CD4-positive, alpha-beta T cell treated with Interferon alpha-2 for 1 hour (primary cell): ENCODE results near the gene C1orf21.
"Not testable (repeated sequence)": the region's sequence is repeated elsewhere in the genome, so short reads cannot be mapped to it uniquely, and the experiment has no call there.

Experiments used
- DNase-seq, 2 donors: peaks; one replicate each; pipeline ENCODE4 v3.0.0-alpha.2; 2020 to 2022

C1orf21 gene, protein sequence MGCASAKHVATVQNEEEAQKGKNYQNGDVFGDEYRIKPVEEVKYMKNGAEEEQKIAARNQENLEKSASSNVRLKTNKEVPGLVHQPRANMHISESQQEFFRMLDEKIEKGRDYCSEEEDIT

DNA sequence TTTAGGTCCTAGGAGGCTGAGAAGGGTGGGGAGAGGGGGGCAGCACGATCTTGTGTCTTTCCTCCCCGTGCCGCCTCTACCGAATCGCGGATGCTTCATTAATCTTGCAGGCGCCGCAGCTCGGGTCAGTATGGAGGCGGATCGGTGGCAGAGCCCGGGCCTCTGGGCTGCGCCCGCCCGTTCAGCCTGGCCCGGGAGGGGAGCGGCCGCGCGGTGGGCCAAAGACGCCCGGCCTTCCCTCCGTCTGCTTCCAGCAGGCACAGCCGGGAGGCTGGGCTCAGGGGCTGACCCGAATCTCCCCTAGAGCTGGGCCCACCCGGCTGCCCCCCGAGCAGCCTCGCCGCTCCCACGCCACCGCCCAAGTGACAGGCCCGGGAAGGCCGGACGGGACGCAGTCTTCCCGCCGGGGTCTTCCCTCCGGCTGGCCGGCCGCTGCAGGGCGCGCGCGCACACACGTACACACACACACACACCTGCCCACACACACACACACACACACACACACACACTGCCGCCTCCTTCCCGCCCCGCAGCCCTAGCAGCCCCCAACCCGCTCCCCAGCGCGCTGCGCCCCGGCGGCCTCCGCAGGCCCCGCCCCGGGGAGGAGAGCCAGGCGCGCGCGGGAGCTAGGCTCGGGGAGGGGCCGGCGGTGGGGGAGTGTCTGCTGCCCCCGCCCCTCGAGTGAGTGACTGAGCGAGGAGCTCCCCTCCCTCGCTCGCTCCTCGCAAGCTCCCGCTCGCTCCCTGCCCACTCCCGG is at the start of gene C1orf21:
Gene C1orf21, plus strand, starts transcription at position 718 of the 757 bp plus-strand sequence. CDS start 90,481 bp downstream, outside the sequence.
- DNase-seq, result peak; percentile 63 to 72

DNA sequence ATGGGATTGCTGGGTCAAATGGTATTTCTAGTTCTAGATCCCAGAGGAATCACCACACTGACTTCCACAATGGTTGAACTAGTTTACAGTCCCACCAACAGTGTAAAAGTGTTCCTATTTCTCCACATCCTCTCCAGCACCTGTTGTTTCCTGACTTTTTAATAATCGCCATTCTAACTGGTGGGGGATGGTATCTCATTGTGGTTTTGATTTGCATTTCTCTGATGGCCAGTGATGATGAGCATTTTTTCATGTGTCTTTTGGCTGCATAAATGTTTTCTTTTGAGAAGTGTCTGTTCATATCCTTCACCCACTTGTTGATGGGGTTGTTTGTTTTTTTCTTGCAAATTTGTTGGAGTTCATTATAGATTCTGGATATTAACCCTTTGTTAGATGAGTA is 49.0 kb upstream of the C1orf21 start:
- not testable (repeated sequence) for DNase-seq

DNA sequence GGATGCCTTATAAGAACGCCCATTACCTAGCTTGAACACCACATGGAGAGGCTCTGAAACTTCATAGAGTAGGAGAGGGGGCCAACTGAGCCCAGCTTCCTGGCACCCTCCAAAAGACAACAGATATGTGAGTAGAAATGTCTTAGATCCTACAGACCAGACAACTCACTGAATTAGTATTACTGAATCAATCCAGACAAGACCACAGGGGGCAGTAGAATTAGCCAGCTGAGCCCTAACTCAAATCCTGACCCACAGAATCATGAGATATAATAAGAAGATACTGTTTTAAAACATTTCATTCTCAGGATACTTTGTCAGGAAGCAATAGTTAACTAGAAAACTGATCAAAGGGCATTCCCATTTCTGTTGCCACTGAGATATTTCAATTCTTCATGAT is 45.8 kb upstream of the C1orf21 start:
- DNase-seq, result no peak

GRCh38 chr1:184350573-184350972 is 36.3 kb upstream of the C1orf21 start:
- DNase-seq, result no peak

GRCh38 chr1:184351416-184351975 is 35.3 kb upstream of the C1orf21 start:
- DNase-seq, result no peak

DNA sequence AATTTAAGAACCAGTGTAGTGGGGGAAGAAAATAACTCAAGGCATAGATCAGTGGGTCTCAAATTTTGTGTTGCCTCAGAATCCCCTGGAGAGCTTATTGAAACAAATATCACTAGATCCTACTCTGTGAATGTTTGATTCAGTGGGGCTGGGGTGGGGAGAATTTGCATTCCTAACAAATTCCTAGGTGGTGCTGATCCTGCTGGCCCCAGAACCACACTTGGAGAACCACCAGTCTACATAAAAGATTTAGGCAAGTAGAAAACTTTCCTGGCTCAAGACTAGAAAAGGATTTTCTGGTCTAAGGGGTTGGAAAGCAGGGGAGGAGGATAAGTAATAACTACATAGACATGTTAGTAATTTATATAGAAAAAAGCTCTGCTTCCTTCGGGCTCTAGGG is 34.1 kb upstream of the C1orf21 start:
- DNase-seq, result no peak

DNA sequence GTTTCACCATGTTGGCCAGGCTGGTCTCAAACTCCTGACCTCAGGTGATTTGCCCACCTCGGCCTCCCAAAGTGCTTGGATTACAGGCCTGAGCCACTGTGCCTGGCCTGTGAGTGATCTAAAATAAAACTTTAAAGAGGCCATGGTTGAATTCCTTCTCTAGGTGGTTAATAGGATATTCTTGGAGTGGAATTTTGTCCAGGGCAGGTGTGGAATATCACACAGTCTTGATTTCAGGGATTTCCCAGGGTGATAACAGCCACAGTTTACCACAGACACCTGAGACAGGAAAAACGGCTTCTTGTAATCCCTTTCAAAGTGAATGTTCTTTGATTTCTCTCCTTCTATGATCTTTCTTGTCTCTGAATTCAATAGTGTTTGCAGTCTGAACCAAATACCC is 32.1 kb upstream of the C1orf21 start:
- no peak for DNase-seq

DNA sequence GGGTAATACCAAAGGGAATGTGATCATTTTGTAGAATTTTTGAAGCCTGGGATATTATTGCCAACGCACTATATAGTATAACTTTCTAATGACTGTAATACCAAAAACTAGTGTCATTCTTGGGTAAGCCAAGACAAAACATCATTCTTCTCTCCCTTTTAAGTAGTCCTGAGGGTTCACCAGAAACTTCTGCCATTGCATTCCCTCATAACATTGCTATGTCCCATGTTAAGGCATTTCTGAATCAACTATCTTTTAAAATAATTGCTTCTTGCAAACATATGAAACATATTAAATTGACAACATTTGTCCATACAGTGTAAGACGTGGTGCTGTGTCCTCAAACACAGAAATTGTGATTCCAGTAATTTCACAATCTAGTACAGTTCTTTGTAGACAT is 29.9 kb upstream of the C1orf21 start:
- DNase-seq, result no peak

DNA sequence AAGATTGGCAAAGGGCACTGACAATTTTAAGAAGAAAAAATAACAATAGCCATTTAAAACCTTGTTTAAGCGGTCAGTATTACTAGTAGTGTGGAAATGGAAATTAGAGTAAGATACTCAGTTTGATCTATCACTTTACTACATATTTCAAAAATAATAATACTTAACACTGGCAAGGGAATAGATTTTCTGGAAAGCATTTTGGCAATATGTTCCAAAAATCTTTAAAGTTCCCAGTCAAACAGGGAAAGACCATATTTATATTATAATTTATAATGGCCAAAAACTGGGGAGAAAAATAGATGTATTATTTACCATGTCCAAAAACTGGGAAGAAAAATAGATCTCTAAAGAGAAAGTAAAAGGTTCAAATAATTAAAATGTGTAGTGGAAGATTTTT is 28.6 kb upstream of the C1orf21 start:
- DNase-seq, result no peak

- no peak for DNase-seq
Measured at GRCh38 chr1:184359909-184360308, 26.9 kb upstream of the C1orf21 start.

DNA sequence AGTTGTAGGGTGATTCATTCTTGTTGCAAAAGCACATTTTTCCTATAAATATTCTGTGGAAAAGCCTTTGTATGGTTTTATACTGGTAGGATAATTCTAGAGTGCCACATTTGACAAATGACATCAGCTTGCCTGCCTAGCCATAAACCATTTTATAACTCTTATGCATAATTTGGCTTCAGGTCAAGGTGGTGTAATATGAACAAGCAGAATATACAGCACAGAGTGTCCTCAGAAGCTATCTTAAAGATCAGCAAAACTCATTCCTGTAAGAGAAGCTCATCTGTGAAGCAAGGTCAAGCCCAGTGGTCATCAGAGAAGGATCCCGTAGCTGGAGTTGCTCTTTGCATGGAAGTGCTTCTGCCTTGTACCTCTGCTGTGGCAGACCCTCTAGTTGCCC is 24.0 kb upstream of the C1orf21 start:
- no peak for DNase-seq

DNA sequence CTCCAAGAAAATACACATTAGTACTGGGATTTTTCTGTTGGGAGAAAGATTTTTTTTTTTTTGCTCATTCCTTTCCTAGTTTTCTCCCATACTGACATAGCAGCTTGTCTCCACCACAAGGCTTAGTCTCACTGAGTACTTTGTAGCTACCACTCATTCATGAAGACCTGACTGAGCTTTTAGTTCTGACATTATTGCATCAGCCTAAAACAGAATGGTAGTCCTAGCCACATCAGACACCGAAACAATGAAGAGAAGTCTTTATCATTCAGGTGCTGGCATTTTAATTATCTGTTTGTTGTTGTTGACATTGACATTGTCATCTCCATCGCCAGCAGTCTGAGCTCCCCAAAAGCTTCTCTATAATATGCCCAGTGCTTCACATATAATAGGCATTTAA is 21.1 kb upstream of the C1orf21 start:
- DNase-seq, result no peak

GRCh38 chr1:184366997-184367396 is 19.8 kb upstream of the C1orf21 start:
- DNase-seq, result no peak

DNA sequence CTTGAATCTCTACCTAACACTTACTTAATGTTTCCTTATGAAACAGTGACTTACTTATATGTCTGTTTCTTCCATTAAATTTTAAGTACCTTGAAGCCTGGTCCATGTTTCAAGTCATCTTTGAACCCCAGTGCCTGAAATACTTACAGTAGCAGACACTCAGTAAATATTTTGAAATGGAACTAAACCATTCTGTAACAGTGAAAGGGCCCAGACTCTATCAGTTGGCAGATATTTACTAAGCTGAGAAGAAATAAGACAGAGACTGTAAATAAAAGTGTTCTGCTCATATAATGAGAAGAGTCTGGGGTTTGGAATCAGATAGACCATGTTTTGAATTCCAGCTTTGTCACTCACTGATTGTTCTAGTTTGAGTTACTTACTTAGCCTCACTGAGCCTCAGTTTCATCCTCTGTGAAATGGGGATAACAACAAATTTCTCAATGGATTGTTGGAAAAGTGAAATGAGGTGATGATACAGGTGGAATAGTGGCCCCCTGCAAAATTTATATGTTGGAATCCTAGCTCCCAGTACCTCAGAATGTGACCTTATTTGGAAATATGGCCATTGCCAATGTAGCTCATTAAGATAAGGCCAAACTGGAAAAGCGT is 19.3 kb upstream of the C1orf21 start:
- DNase-seq, result no peak

DNA sequence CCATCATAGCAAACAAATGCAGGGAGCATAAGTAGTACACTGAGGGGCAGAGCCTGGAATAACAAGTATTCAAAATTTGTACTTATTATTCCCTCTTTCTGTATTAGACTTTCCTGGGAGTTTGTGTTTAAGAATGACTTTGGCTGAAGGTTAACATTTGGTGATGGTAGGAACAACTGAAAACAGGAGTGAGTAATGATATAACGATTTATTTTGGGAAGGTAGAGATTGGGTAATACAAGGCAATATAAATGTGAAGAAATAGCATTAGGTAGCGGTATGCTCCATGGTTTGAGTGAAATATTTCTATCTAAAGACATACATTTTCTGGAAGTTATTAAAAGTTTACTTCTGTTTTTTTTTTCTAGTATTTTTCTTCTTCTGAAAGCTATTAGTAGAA is 18.5 kb upstream of the C1orf21 start:
- DNase-seq, result no peak

- DNase-seq, result no peak
Measured at GRCh38 chr1:184370850-184371249, 16.0 kb upstream of the C1orf21 start.

GRCh38 chr1:184373155-184373554 is 13.7 kb upstream of the C1orf21 start:
- DNase-seq, result no peak

DNA sequence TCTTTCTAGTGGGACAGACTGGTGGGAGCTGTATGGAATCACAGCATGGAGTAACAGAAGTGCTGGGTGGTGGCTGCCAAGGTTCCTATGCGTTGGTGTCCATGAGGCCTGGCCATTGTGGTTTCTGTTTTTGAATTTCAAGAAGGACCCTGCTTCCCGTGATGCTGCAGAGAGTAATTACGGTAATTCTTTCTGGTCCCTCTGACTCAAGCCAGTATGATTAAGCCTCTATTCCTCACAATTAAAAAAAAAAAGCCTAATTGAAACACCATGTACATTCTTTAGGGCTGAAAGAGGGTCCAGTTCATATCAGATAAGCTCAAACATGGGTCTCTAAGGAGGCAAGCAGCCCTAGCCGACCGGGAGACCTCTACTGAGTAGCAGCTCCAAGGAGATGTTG is 10.5 kb upstream of the C1orf21 start:
- no peak for DNase-seq

GRCh38 chr1:184379111-184379752 is 7.6 kb upstream of the C1orf21 start:
- no peak for DNase-seq

- peak in 1 of 2 donors; percentile 8 for DNase-seq
Measured at GRCh38 chr1:184380468-184380867, 6.4 kb upstream of the C1orf21 start.

GRCh38 chr1:184383772-184384323 is 3.0 kb upstream of the C1orf21 start:
- no peak for DNase-seq

DNA sequence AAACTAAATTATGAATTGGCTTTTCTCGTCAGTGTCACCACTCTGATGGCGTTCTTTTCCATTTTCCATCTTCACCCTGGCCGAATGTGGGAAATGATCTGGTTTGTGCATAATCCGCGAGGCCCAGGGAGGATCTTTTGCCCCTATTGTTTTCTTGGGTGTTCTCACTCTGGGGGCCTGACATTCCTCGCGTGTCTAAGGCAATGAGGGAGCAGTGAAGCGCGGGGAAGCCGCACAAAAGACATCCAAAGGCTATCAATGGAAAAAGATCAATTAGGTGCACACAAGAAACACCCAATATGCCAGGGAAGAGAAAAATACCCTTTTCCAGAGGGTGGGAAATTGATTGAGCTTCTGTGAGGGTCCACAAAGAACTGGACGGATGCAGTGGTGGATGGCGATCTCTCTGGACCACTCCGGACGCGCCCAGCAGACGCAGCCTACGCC is 941 bp upstream of the C1orf21 start:
- no peak for DNase-seq

DNA sequence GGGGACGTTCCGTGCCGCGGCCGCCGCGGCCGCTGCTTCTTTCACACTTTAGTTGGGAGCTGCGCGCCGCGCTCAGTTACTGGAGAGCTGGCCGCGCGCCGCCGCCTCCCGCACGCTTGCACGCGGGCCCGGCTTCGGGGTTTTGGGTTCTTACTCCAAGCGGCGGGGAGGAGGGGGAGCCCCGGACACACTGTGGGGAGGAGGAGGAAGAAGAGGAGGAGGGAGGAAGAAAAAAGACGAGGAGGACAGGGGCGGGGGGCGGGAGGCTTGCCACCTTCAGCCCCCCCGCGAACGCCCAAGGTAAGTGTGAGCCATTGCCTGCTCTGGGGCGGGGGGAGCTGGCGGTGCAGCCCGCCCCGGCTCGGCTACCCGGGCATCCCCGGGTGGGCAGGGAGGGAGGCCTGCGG is 243 bp downstream of the C1orf21 start:
- DNase-seq, result no peak
